Astrocyte of the spinal cord (primary cell): ENCODE data around the gene KCNQ1OT1.

Experiments
- DNase-seq: peaks from one replicate; pipeline ENCODE4 v3.0.0; 2011; ENCODE audit warnings: low read depth, low spot score
- H3K4me3 ChIP-seq: 2 replicates; pipeline ENCODE4 v1.5.1; 2011; ENCODE audit warnings: low read depth, mild to moderate bottlenecking, low read length, moderate library complexity
- CTCF ChIP-seq: IDR thresholded peaks from 2 replicates; pipeline ENCODE4 v1.5.1; 2012; ENCODE audit warnings: low read depth, mild to moderate bottlenecking, low read length, inconsistent platforms
- in situ Hi-C: cut with HindIII; loops from 2 replicates; pipeline ENCODE4 v1.10.0; 2017; ENCODE audit warnings: low sequenced_read_pairs

The KCNQ1OT1 gene

GRCh38 chr11:2630679-2631078 lies 69.1 kb downstream of the KCNQ1OT1 start:
- in situ Hi-C loops, result no loop called here
- no peak for TF ChIP-seq CTCF
- no peak for DNase-seq
- no peak overlapping the region for H3K4me3 ChIP-seq

GRCh38 chr11:2625183-2625582 lies 74.6 kb downstream of the KCNQ1OT1 start:
- no peak for DNase-seq
- in situ Hi-C loops, result no loop called here
- H3K4me3 ChIP-seq, result no peak overlapping the region
- TF ChIP-seq CTCF, result no peak

GRCh38 chr11:2621894-2622293 lies 77.9 kb downstream of the KCNQ1OT1 start:
- H3K4me3 ChIP-seq, result no peak overlapping the region
- in situ Hi-C loops, result no loop called here
- DNase-seq, result no peak
- TF ChIP-seq CTCF, result no peak

- no peak overlapping the region for H3K4me3 ChIP-seq
- peak; percentile 32 for DNase-seq
- in situ Hi-C loops, result no loop called here
- no peak for TF ChIP-seq CTCF
These were observed 86.8 kb downstream of the KCNQ1OT1 start for GRCh38 chr11:2612884-2613571.

- no peak for TF ChIP-seq CTCF
- in situ Hi-C loops, result no loop called here
- DNase-seq, result no peak
- H3K4me3 ChIP-seq, result no peak overlapping the region
These were observed 90.4 kb downstream of the KCNQ1OT1 start for GRCh38 chr11:2609345-2609744.

- in situ Hi-C loops, result no loop called here
- TF ChIP-seq CTCF, result no peak
- H3K4me3 ChIP-seq, result no peak overlapping the region
These were observed 100.1 kb downstream of the KCNQ1OT1 start for GRCh38 chr11:2599561-2600189.

More at GRCh38 chr11:2599561-2600189, 100.1 kb downstream of the KCNQ1OT1 start:
- no peak for DNase-seq
